ENCODE results near the gene ZNF507. TPM values are rescaled to one million over a fixed set of nuclear protein-coding genes. Genes with fewer than 3 reads are reported as not detected.
A peak's percentile ranks its signal among the peaks of the same experiment; 100 is the strongest.
"Not testable (repeated sequence)": the region's sequence is repeated elsewhere in the genome, so short reads cannot be mapped to it uniquely, and the experiment has no call there.

ZNF507 gene
- total and polyA plus RNA-seq, 5 donors: 3.6 to 19.5 (median 15.0) TPM

DNA sequence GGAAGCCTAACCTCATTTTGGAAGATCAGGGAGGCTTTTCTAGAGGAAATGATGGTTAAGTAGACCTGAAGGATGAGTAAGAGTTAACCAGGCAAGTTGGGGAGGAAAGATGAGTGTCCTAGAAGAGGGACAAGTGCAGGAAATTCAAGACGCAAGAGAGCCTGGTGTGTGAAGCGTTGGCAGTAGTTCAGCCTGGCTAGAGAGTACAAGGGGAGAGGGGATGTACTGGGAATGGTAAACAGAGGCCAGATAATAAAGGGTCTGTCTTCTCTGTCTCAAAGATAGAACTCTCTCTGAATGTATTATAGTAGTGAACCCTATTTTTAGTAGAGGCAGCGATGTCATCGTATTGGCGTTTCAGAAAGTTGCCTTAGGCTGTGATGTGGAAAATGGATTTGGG, 69.8 kb downstream of the ZNF507 start:
- no peak overlapping the region for H3K27ac ChIP-seq (ENCODE audit: low read length)
- no peaks in the 10 kb centered on the region for H3K4me1 ChIP-seq (ENCODE audit: control insufficient read depth, insufficient read depth, low read length)
- no peaks in the 10 kb centered on the region for H3K27me3 ChIP-seq (ENCODE audit: control insufficient read depth, insufficient read depth)
- no peak for ATAC-seq
- 65% methylated on average over 5 of the region's 5 CpGs for WGBS
- H3K4me3 ChIP-seq (ENCODE audit: low read length): no peak overlapping the region
- H3K9me3 ChIP-seq (ENCODE audit: control insufficient read depth, low read length): no peaks in the 10 kb centered on the region
- DNase-seq: no peak
- intact Hi-C loops (cut with DNase I): no loop called here

DNA sequence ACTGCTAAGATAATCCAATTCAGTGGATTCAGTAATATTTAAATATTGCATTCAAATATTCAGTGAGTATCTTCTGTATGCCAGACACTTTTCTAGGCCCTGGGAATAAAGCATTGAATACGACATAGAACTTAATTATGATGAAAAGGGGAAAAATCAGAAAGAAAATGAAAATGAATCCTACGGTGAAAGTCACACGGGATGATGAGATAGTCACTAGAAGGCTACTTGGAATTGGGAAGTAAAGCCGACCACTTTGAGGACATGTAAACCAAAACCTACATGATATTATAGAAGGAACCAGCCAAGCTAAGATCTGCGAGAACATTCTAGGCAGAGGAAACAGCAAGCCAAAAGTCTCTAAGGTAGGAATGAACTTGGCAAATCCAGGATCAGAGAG, 70.3 kb downstream of the ZNF507 start:
- Histone ChIP-seq H3K27me3 (ENCODE audit: control insufficient read depth, insufficient read depth) (no peaks in the 10 kb centered on the region), H3K9me3 (ENCODE audit: control insufficient read depth, low read length) (no peaks in the 10 kb centered on the region), H3K4me1 (ENCODE audit: control insufficient read depth, insufficient read depth, low read length) (no peaks in the 10 kb centered on the region), H3K27ac (ENCODE audit: low read length) (no peak overlapping the region), H3K4me3 (ENCODE audit: low read length) (no peak overlapping the region)
- DNase-seq (no peak), ATAC-seq (no peak)
- 91% methylated on average over 5 of the region's 5 CpGs for WGBS
- intact Hi-C loops (cut with DNase I): no loop called here

DNA sequence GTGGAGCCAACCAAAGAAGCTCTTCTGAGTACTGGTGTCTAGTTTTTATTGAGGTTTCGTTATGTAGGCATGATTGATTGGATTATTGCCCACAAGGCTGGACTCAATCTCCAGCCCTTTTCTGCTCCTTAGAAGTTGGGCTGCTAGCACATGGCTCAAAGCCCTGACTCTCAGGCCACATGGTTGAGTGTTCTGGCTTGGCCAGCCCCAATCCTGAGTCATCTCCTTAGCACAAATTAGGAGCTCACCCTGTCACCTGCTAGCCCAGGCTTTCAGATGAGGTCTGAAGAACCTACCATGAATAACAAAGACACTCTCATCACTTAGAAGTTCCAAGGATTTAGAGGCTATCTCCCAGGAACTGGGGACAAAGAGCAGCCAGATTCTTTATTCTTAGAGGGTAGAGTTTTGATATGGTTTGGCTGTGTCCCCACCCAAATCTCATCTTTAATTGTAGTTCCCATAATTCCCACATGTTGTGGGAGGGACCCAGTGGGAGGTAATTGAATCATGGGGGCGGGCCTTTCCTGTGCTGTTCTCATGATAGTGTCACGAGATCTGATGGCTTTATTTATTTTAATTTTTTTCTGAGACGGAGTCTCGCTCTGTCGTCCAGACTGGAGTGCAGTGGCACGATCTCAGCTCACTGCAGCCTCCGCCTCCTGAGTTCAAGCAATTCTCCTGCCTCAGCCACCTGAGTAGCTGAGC, 71.5 kb downstream of the ZNF507 start:
- ATAC-seq (peak in 1 of 2 donors; percentile 54), DNase-seq (peak in 2 of 3 donors; percentile 39 to 48)
- WGBS: 91% methylated on average over 8 of the region's 8 CpGs
- H3K9me3 ChIP-seq (ENCODE audit: control insufficient read depth, low read length): no peaks in the 10 kb centered on the region
- intact Hi-C loops (cut with DNase I): no loop called here
- no peak overlapping the region for H3K27ac ChIP-seq (ENCODE audit: low read length)
- H3K27me3 ChIP-seq (ENCODE audit: control insufficient read depth, insufficient read depth): no peaks in the 10 kb centered on the region
- H3K4me3 ChIP-seq (ENCODE audit: low read length): no peak overlapping the region
- H3K4me1 ChIP-seq (ENCODE audit: control insufficient read depth, insufficient read depth, low read length): no peaks in the 10 kb centered on the region

DNA sequence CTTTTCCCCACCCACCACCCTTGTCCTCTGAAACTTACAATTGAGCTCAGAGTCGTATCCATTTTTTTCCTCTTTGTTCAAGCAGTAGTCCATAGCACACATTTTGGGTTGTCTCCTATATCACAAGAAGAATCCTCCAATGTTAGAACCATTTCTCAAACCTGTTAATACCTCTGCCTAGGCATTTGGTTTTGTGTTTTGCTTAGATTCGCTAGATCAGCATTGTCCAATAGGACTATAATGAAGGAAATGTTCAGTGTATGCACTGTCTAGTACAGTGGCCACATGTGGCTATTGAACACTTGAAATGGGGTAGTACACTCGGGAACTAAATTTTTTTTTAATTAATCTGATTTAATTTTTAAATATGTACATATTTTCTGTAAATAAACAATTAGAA, 72.7 kb downstream of the ZNF507 start:
- Histone ChIP-seq H3K4me1 (ENCODE audit: control insufficient read depth, insufficient read depth, low read length) (no peaks in the 10 kb centered on the region), H3K27me3 (ENCODE audit: control insufficient read depth, insufficient read depth) (no peaks in the 10 kb centered on the region), H3K27ac (ENCODE audit: low read length) (no peak overlapping the region), H3K9me3 (ENCODE audit: control insufficient read depth, low read length) (no peaks in the 10 kb centered on the region), H3K4me3 (ENCODE audit: low read length) (no peak overlapping the region)
- intact Hi-C loops (cut with DNase I): no loop called here
- DNase-seq (no peak), ATAC-seq (no peak)
- WGBS: 90% methylated on average over 3 of the region's 3 CpGs

DNA sequence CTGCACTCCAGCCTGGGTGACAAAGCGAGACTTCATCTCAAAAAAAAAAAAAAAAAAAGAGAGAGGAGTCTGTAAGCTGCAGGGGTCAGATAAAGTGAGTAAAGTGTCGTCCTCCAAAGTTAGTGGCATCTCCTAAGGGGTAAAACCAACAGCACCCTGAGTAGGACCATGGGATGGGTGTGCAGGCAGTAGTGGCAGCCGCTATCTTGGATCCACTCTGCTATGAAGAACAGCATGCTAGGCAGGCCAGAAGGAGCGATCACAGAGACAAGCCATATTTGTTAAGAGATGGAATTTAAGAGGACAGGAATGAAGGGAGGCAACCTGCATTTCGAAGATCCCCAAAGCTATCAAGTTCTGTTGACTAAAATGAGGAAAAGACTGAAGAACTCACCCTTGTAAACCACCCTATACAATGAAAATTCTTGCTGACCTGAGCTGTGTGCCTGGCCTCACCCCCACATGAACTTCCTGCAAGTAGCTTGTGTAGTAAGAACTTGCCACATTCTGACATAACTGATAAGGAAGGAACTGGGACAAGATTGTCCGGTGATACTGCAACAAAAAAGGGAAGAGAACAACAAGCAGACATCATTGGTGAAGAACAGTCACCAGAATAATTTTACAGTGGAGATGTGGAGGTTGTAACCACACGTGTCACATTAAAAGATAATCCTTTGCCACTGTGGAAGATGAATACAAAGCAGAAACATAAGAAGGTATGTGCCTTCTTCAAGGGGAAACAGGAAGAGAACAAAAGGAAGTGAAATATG, 76.4 kb downstream of the ZNF507 start:
- 66% methylated on average over 7 of the region's 7 CpGs for WGBS
- Histone ChIP-seq H3K27ac (ENCODE audit: low read length) (no peak overlapping the region), H3K9me3 (ENCODE audit: control insufficient read depth, low read length) (no peaks in the 10 kb centered on the region), H3K4me1 (ENCODE audit: control insufficient read depth, insufficient read depth, low read length) (no peaks in the 10 kb centered on the region), H3K27me3 (ENCODE audit: control insufficient read depth, insufficient read depth) (no peaks in the 10 kb centered on the region), H3K4me3 (ENCODE audit: low read length) (no peak overlapping the region)
- intact Hi-C loops (cut with DNase I): no loop called here
- peak; percentile 61 to 62 for ATAC-seq
- DNase-seq: no peak

DNA sequence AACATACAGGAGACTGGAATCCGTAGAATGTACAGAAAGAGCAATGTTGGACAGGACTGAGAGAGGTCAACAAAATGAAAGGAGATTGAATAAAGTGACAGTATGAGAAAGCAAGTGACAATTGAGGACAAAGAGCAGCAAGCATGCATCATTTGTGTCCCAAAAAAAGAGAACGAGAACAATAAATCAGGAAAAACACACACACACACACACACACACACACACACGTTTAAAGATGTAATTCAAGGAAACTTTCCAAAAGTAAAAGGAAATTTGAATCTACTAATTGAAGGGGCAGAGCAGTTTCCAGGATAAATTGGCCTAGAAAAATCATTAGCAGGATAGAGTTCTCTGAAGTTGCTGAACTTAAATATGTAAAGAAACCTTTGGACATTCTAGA, 77.0 kb downstream of the ZNF507 start:
- Histone ChIP-seq H3K9me3 (ENCODE audit: control insufficient read depth, low read length) (no peaks in the 10 kb centered on the region), H3K27ac (ENCODE audit: low read length) (no peak overlapping the region), H3K27me3 (ENCODE audit: control insufficient read depth, insufficient read depth) (no peaks in the 10 kb centered on the region), H3K4me3 (ENCODE audit: low read length) (no peak overlapping the region), H3K4me1 (ENCODE audit: control insufficient read depth, insufficient read depth, low read length) (no peaks in the 10 kb centered on the region)
- DNase-seq: no peak
- 60% methylated on average over 3 of the region's 3 CpGs for WGBS
- no peak for ATAC-seq
- intact Hi-C loops (cut with DNase I): no loop called here

DNA sequence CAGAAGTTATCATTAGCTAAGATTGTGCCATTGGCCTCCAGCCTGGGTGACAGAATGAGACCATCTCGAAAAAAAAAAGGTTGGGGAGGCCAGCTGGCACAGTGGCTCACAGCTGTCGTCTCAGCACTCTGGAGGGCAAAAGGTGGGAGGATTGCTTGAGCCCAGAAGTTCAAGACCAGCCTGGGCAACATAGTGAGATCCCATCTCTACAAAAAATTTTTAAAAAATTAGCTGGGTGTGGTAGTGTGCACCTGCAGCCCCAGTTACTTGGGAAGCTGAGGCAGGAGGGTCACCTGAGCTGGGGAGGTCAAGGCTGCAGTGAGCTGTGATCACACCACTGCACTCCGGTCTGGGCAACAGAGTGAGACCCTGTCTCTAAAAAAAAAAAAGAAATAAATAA, 78.5 kb downstream of the ZNF507 start:
- DNase-seq; H3K27me3 ChIP-seq (ENCODE audit: control insufficient read depth, insufficient read depth); H3K27ac ChIP-seq (ENCODE audit: low read length); H3K4me3 ChIP-seq (ENCODE audit: low read length); H3K9me3 ChIP-seq (ENCODE audit: control insufficient read depth, low read length); ATAC-seq; intact Hi-C loops (cut with DNase I); H3K4me1 ChIP-seq (ENCODE audit: control insufficient read depth, insufficient read depth, low read length): not testable (repeated sequence)
- WGBS: 90% methylated on average over 3 of the region's 3 CpGs

DNA sequence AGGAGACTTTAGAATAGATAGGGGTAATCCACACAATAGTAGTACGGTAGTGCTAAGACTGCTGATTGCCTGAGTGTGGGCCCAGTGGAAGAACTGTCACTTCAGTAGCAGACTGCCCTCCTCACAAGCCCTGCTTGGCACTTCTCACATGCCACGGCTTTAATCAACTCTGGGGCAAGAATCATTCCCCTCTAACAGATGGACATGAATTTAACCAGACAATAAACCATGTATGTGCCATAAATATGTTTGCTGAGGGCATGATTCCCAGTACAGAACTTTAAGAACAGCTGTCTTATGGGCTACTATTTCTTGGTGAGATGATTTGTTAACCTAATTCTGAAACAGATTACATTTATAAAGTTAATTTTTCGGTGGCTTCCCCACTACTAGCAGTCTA, 82.1 kb downstream of the ZNF507 start:
- WGBS: 83% methylated on average over 3 of the region's 3 CpGs
- DNase-seq (no peak), ATAC-seq (no peak)
- H3K27me3 ChIP-seq (ENCODE audit: control insufficient read depth, insufficient read depth): no peaks in the 10 kb centered on the region
- H3K27ac ChIP-seq (ENCODE audit: low read length): no peak overlapping the region
- no peaks in the 10 kb centered on the region for H3K4me1 ChIP-seq (ENCODE audit: control insufficient read depth, insufficient read depth, low read length)
- intact Hi-C loops (cut with DNase I): no loop called here
- H3K9me3 ChIP-seq (ENCODE audit: control insufficient read depth, low read length): no peaks in the 10 kb centered on the region
- no peak overlapping the region for H3K4me3 ChIP-seq (ENCODE audit: low read length)

DNA sequence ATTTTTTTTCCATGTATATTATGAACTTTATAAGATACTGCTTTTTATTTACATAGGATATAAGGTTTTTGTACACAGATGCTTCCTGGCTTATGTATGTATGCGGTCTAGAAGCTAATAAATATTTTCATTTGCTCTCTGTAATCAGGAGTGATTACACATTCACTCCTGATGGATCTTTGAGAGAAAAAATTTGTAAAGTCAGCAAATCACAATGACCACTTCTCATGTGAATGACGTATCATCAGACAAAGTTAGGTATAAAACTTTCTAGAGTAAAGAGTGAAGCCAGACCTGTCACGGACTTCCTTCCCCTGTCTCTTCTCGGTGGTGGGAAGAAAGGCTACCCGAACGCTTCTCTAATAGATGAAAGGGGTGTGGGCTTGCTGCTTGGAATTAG, 91.3 kb downstream of the ZNF507 start:
- Histone ChIP-seq H3K9me3 (ENCODE audit: control insufficient read depth, low read length) (no peaks in the 10 kb centered on the region), H3K27ac (ENCODE audit: low read length) (no peak overlapping the region), H3K4me3 (ENCODE audit: low read length) (no peak overlapping the region), H3K4me1 (ENCODE audit: control insufficient read depth, insufficient read depth, low read length) (no peaks in the 10 kb centered on the region), H3K27me3 (ENCODE audit: control insufficient read depth, insufficient read depth) (no peaks in the 10 kb centered on the region)
- WGBS: 94% methylated on average over 6 of the region's 6 CpGs
- intact Hi-C loops (cut with DNase I): no loop called here
- DNase-seq (no peak), ATAC-seq (no peak)

DNA sequence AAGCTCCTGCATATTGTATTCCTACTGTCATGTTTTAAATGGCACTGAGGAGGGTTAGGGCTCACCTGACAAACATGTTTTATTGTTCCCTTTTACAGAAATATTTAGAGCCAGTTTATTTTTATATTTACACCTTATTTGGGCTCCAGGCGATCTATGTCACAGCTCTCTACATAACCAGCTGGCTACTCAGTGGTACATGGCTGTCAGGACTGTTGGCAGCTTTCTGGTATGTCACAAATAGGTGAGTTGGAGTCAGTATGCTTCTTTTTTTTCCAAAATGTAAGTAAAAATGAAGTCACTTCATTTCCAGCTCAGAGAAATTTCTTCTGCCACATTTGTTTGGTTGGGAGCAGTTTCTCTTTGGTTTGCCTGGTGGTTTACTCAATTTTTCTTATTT, 91.7 kb downstream of the ZNF507 start:
- 91% methylated on average over 1 of the region's 1 CpG for WGBS
- DNase-seq (no peak), ATAC-seq (no peak)
- Histone ChIP-seq H3K4me1 (ENCODE audit: control insufficient read depth, insufficient read depth, low read length) (no peaks in the 10 kb centered on the region), H3K27ac (ENCODE audit: low read length) (no peak overlapping the region), H3K4me3 (ENCODE audit: low read length) (no peak overlapping the region), H3K9me3 (ENCODE audit: control insufficient read depth, low read length) (no peaks in the 10 kb centered on the region), H3K27me3 (ENCODE audit: control insufficient read depth, insufficient read depth) (no peaks in the 10 kb centered on the region)
- intact Hi-C loops (cut with DNase I): no loop called here

Measured in right cardiac atrium (tissue), 5 donors.